Liver (tissue), 3 donors: ENCODE measurements around the gene SIK1.
"Not testable (repeated sequence)": the region's sequence is repeated elsewhere in the genome, so short reads cannot be mapped to it uniquely, and the experiment has no call there.

Experiments used
- CTCF ChIP-seq: fragments of 150-350 bp; IDR thresholded peaks from 2 replicates; pipeline ENCODE4 v1.5.1; 2017; ENCODE audit warnings: improper control_type of control experiment, low read depth, low read length; ENCODE audit not compliant: missing input control
- EGR1 ChIP-seq, 2 donors: IDR thresholded peaks; 2 replicates each; pipeline ENCODE4 v1.6.1; 2016 to 2018; ENCODE audit warnings: antibody characterized with exemption in 2 of 2, low read depth in 2 of 2
- FOXA1 ChIP-seq: IDR thresholded peaks from 2 replicates; pipeline ENCODE4 v1.6.1; 2016; ENCODE audit warnings: antibody characterized with exemption
- FOXA2 ChIP-seq: IDR thresholded peaks from 2 replicates; pipeline ENCODE4 v1.6.1; 2016; ENCODE audit warnings: antibody characterized with exemption
- JUND ChIP-seq, 2 donors: IDR thresholded peaks; 2 replicates each; pipeline ENCODE4 v1.6.1; 2016; ENCODE audit warnings: antibody characterized with exemption in 2 of 2
- MAX ChIP-seq: IDR thresholded peaks from 2 replicates; pipeline ENCODE4 v1.6.1; 2016; ENCODE audit warnings: antibody characterized with exemption
- RAD21 ChIP-seq, 2 donors: IDR thresholded peaks; 2 replicates each; pipeline ENCODE4 v1.6.1; 2016; ENCODE audit warnings: antibody characterized with exemption in 2 of 2, mild to moderate bottlenecking in 2 of 2
- REST ChIP-seq: IDR thresholded peaks from 2 replicates; pipeline ENCODE4 v1.6.1; 2016; ENCODE audit warnings: antibody characterized with exemption, mild to moderate bottlenecking
- RXRA ChIP-seq, 2 donors: IDR thresholded peaks; 2 replicates each; pipeline ENCODE4 v1.6.1; 2017 to 2018; ENCODE audit warnings: antibody characterized with exemption in 2 of 2, mild to moderate bottlenecking in 1 of 2
- SP1 ChIP-seq: IDR thresholded peaks from 2 replicates; pipeline ENCODE4 v1.6.1; 2018; ENCODE audit warnings: antibody characterized with exemption, mild to moderate bottlenecking
- TAF1 ChIP-seq: conservative IDR thresholded peaks from 2 replicates; pipeline ENCODE4 v1.6.1; 2016; ENCODE audit warnings: antibody characterized with exemption, mild to moderate bottlenecking
- YY1 ChIP-seq: IDR thresholded peaks from 2 replicates; pipeline ENCODE4 v1.6.1; 2016; ENCODE audit warnings: antibody characterized with exemption, mild to moderate bottlenecking
- TF ChIP-seq, protein P1 (sequence below): IDR thresholded peaks from 2 replicates; pipeline ENCODE4 v1.6.1; 2016; ENCODE audit warnings: antibody characterized with exemption
- donor health status: healthy.
- donor health status: healthy.

DNA sequence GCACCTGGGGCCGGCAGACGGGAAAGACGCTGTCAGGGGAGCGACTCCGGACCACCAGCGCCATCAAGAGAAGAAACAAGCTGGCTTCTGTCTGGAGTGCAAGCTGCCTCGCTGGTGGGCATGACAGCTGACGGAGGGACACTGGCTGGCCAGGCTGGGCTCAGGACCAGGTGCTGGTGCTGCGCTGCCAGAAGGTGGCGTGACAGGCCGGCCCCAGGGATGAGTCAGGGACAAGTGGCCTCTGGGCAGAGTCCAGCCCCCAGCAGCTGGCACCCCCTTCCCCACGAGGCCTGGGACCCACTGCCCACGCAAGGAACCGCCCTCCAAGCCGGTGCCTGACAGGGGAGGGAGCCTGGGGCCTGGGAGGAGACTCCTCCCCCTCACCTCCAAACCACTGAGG is 7.5 kb downstream of the SIK1 start:
- TF ChIP-seq CTCF; MAX; TAF1; RAD21 (IDR thresholded peaks at IDR 0.05); FOXA1; YY1; FOXA2; SP1; RXRA (IDR thresholded peaks at IDR 0.05); EGR1 (IDR thresholded peaks at IDR 0.05; ENCODE audit: low read depth in 2 of 2); REST; JUND (IDR thresholded peaks at IDR 0.05): not testable (repeated sequence)
- TF ChIP-seq, protein P1, sequence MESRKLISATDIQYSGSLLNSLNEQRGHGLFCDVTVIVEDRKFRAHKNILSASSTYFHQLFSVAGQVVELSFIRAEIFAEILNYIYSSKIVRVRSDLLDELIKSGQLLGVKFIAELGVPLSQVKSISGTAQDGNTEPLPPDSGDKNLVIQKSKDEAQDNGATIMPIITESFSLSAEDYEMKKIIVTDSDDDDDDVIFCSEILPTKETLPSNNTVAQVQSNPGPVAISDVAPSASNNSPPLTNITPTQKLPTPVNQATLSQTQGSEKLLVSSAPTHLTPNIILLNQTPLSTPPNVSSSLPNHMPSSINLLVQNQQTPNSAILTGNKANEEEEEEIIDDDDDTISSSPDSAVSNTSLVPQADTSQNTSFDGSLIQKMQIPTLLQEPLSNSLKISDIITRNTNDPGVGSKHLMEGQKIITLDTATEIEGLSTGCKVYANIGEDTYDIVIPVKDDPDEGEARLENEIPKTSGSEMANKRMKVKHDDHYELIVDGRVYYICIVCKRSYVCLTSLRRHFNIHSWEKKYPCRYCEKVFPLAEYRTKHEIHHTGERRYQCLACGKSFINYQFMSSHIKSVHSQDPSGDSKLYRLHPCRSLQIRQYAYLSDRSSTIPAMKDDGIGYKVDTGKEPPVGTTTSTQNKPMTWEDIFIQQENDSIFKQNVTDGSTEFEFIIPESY = not testable (repeated sequence)
